ENCODE measurements around the gene TBCEL.

TBCEL gene

GRCh38 chr11:121040614-121041002 lies 16.7 kb downstream of the TBCEL start:
- no peaks in the 10 kb centered on the region for H3K36me3 ChIP-seq (ENCODE audit: insufficient read depth, low read length)
- H4K20me1 ChIP-seq (ENCODE audit: insufficient read depth, low read length), result no peaks in the 10 kb centered on the region
- no peaks in the 10 kb centered on the region for H3K4me1 ChIP-seq (ENCODE audit: insufficient read depth, low read length)
- ATAC-seq (ENCODE audit: insufficient read depth, low read depth) (no peak), DNase-seq (no peak)
- H3K27me3 ChIP-seq (ENCODE audit: insufficient read depth, low read length, poor library complexity), result no peaks in the 10 kb centered on the region
- no peaks in the 10 kb centered on the region for H3K9me3 ChIP-seq (ENCODE audit: insufficient read depth, low read length, severe bottlenecking)
- H3K4me2 ChIP-seq (ENCODE audit: insufficient read depth, low read length), result no peak overlapping the region
- no peak overlapping the region for H3K9ac ChIP-seq (ENCODE audit: low read depth, low read length)
- H3K27ac ChIP-seq (ENCODE audit: low read length), result no peak overlapping the region
- H3K4me3 ChIP-seq (ENCODE audit: low read depth in 1 of 2, low read length in 2 of 2), result no peak overlapping the region
- TF ChIP-seq CTCF (IDR thresholded peaks at IDR 0.05; ENCODE audit: borderline replicate concordance, extremely low read depth, low read length, poor library complexity, severe bottlenecking) (no peak), EZH2 (IDR thresholded peaks at IDR 0.05; ENCODE audit: borderline replicate concordance, low read depth, low read length, severe bottlenecking) (no peak)
- H2AFZ ChIP-seq (ENCODE audit: low read depth, low read length), result no peak overlapping the region
- no peaks in the 10 kb centered on the region for H3K79me2 ChIP-seq (ENCODE audit: insufficient read depth, low read length)

- Histone ChIP-seq H2AFZ (ENCODE audit: low read depth, low read length) (no peak overlapping the region), H3K27ac (ENCODE audit: low read length) (no peak overlapping the region), H3K4me3 (ENCODE audit: low read depth in 1 of 2, low read length in 2 of 2) (no peak overlapping the region), H3K4me1 (ENCODE audit: insufficient read depth, low read length) (no peaks in the 10 kb centered on the region), H3K9me3 (ENCODE audit: insufficient read depth, low read length, severe bottlenecking) (no peaks in the 10 kb centered on the region), H3K79me2 (ENCODE audit: insufficient read depth, low read length) (no peaks in the 10 kb centered on the region), H3K4me2 (ENCODE audit: insufficient read depth, low read length) (no peak overlapping the region), H3K9ac (ENCODE audit: low read depth, low read length) (no peak overlapping the region), H3K27me3 (ENCODE audit: insufficient read depth, low read length, poor library complexity) (no peaks in the 10 kb centered on the region), H3K36me3 (ENCODE audit: insufficient read depth, low read length) (no peaks in the 10 kb centered on the region), H4K20me1 (ENCODE audit: insufficient read depth, low read length) (no peaks in the 10 kb centered on the region)
- DNase-seq (no peak), ATAC-seq (ENCODE audit: insufficient read depth, low read depth) (no peak)
- TF ChIP-seq EZH2 (IDR thresholded peaks at IDR 0.05; ENCODE audit: borderline replicate concordance, low read depth, low read length, severe bottlenecking), result no peak
- no peak for TF ChIP-seq CTCF (IDR thresholded peaks at IDR 0.05; ENCODE audit: borderline replicate concordance, extremely low read depth, low read length, poor library complexity, severe bottlenecking)
Observed at GRCh38 chr11:121041072-121041471, 17.2 kb downstream of the TBCEL start.

- Histone ChIP-seq H3K9me3 (ENCODE audit: insufficient read depth, low read length, severe bottlenecking) (no peaks in the 10 kb centered on the region), H2AFZ (ENCODE audit: low read depth, low read length) (no peak overlapping the region), H3K9ac (ENCODE audit: low read depth, low read length) (no peak overlapping the region), H3K4me1 (ENCODE audit: insufficient read depth, low read length) (no peaks in the 10 kb centered on the region), H4K20me1 (ENCODE audit: insufficient read depth, low read length) (no peaks in the 10 kb centered on the region), H3K4me3 (ENCODE audit: low read depth in 1 of 2, low read length in 2 of 2) (no peak overlapping the region), H3K27me3 (ENCODE audit: insufficient read depth, low read length, poor library complexity) (no peaks in the 10 kb centered on the region), H3K4me2 (ENCODE audit: insufficient read depth, low read length) (no peak overlapping the region), H3K27ac (ENCODE audit: low read length) (no peak overlapping the region), H3K79me2 (ENCODE audit: insufficient read depth, low read length) (no peaks in the 10 kb centered on the region), H3K36me3 (ENCODE audit: insufficient read depth, low read length) (no peaks in the 10 kb centered on the region)
- DNase-seq (no peak), ATAC-seq (ENCODE audit: insufficient read depth, low read depth) (no peak)
- TF ChIP-seq EZH2 (IDR thresholded peaks at IDR 0.05; ENCODE audit: borderline replicate concordance, low read depth, low read length, severe bottlenecking), result no peak
- TF ChIP-seq CTCF (IDR thresholded peaks at IDR 0.05; ENCODE audit: borderline replicate concordance, extremely low read depth, low read length, poor library complexity, severe bottlenecking), result no peak
Observed at GRCh38 chr11:121042296-121042695, 18.4 kb downstream of the TBCEL start.

- ATAC-seq (ENCODE audit: insufficient read depth, low read depth) (no peak), DNase-seq (no peak)
- Histone ChIP-seq H3K36me3 (ENCODE audit: insufficient read depth, low read length) (peaks cover 5% of the 10 kb centered on the region; the same call in 1 of the 2 replicates), H3K4me2 (ENCODE audit: insufficient read depth, low read length) (no peak overlapping the region), H3K9me3 (ENCODE audit: insufficient read depth, low read length, severe bottlenecking) (no peaks in the 10 kb centered on the region), H3K4me3 (ENCODE audit: low read depth in 1 of 2, low read length in 2 of 2) (no peak overlapping the region), H3K4me1 (ENCODE audit: insufficient read depth, low read length) (no peaks in the 10 kb centered on the region), H2AFZ (ENCODE audit: low read depth, low read length) (no peak overlapping the region), H3K9ac (ENCODE audit: low read depth, low read length) (no peak overlapping the region), H3K27me3 (ENCODE audit: insufficient read depth, low read length, poor library complexity) (no peaks in the 10 kb centered on the region), H3K79me2 (ENCODE audit: insufficient read depth, low read length) (no peaks in the 10 kb centered on the region), H3K27ac (ENCODE audit: low read length) (no peak overlapping the region), H4K20me1 (ENCODE audit: insufficient read depth, low read length) (no peaks in the 10 kb centered on the region)
- TF ChIP-seq CTCF (IDR thresholded peaks at IDR 0.05; ENCODE audit: borderline replicate concordance, extremely low read depth, low read length, poor library complexity, severe bottlenecking) (no peak), EZH2 (IDR thresholded peaks at IDR 0.05; ENCODE audit: borderline replicate concordance, low read depth, low read length, severe bottlenecking) (no peak)
Observed at GRCh38 chr11:121047926-121048325, 24.0 kb downstream of the TBCEL start.
